Measurements from ENCODE around the gene NR6A1. TPM values are rescaled to one million over a fixed set of nuclear protein-coding genes. Genes with fewer than 3 reads are reported as not detected.

NR6A1 gene
- total and polyA plus RNA-seq, 2 of the 13 experiments (the other 11 are each of a cell fraction or from before 2014, with no cell fraction given), result 28.1 to 31.5 TPM

DNA sequence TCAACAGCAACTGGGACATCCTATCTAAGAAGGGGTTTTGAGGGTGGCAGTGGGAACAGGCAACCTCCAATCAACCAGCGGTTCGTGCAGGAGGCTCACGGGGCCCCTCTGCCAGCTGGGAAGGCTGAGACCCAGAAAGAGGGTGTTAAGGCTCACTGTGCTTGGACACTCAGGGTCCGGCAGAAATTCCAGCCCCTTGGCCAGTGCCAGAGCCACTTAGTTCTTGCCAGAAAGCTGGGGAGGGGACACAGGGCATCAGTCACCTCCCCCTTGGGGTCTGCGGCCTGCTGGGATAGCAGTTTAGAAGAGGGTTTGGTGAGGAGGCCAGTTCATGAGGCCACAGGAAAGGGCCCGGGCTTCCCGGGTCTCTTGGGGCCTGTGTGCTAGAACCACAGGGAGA, 300.4 kb downstream of the NR6A1 start:
- Histone ChIP-seq H3K79me2 (ENCODE audit: insufficient read depth, low read length) (no peaks in the 10 kb centered on the region), H3K27me3 (ENCODE audit: control insufficient read depth in 1 of 2, insufficient read depth in 2 of 2, low read length in 2 of 2) (peaks cover 19 to 85% of the 10 kb centered on the region in 2 experiments), H3K27ac (ENCODE audit: extremely low read length, insufficient read depth, low read length) (no peak overlapping the region), H3K4me3 (replicated peaks in 1 of 3; ENCODE audit: insufficient read depth in 1 of 3, low read depth in 2 of 3, low read length in 3 of 3) (no peak overlapping the region), H3K4me1 (ENCODE audit: insufficient read depth, low read length) (peaks cover 21% of the 10 kb centered on the region), H2AFZ (ENCODE audit: low read length) (no peak overlapping the region), H3K4me2 (ENCODE audit: low read depth, low read length) (no peak overlapping the region), H3K9me3 (ENCODE audit: low read length) (no peaks in the 10 kb centered on the region), H3K9ac (ENCODE audit: insufficient read depth, low read depth, low read length) (no peak overlapping the region), H3K36me3 (replicated peaks in 1 of 2; ENCODE audit: control insufficient read depth in 1 of 2, insufficient read depth in 2 of 2, low read length in 2 of 2) (no peaks in the 10 kb centered on the region), H4K20me1 (ENCODE audit: insufficient read depth, low read length) (no peaks in the 10 kb centered on the region)
- DNase-seq (ENCODE audit: low spot score) (no peak), ATAC-seq (no peak), FAIRE-seq (no peak)
- intact Hi-C loops (cut with micrococcal nuclease; ENCODE audit: unreplicated experiment) (no loop called here), in situ Hi-C loops (cut with HindIII; ENCODE audit: extremely low pct_ligation_motif_present, low pct_unique_long_range_greater_than_20kb) (no loop called here)
- ChIA-PET POLR2A (no interaction called here), CTCF (ENCODE audit: low intra/inter-chr PET ratio, low total read pairs) (no interaction called here)
- no peak for TF ChIP-seq ZNF543 (CRISPR knock-in tag; IDR thresholded peaks at IDR 0.05)
- no peak for TF ChIP-seq ZNF616 (CRISPR knock-in tag; IDR thresholded peaks at IDR 0.05; ENCODE audit: low read depth)
- TF ChIP-seq RFX3 (CRISPR knock-in tag; IDR thresholded peaks at IDR 0.05), result no peak
- TF ChIP-seq ZNF225 (CRISPR knock-in tag; IDR thresholded peaks at IDR 0.05), result no peak
- TF ChIP-seq, protein P1, sequence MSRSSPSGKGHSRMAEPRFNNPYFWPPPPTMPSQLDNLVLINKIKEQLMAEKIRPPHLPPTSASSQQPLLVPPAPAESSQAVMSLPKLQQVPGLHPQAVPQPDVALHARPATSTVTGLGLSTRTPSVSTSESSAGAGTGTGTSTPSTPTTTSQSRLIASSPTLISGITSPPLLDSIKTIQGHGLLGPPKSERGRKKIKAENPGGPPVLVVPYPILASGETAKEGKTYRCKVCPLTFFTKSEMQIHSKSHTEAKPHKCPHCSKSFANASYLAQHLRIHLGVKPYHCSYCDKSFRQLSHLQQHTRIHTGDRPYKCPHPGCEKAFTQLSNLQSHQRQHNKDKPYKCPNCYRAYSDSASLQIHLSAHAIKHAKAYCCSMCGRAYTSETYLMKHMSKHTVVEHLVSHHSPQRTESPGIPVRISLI (CRISPR knock-in tag; IDR thresholded peaks at IDR 0.05; ENCODE audit: borderline replicate concordance), result no peak
- no peak for TF ChIP-seq ZNF552 (CRISPR knock-in tag; IDR thresholded peaks at IDR 0.05; ENCODE audit: borderline replicate concordance)
- no peak for TF ChIP-seq ZNF572 (CRISPR knock-in tag; IDR thresholded peaks at IDR 0.05)
- TF ChIP-seq NCOA1 (CRISPR knock-in tag; IDR thresholded peaks at IDR 0.05), result no peak
- no peak for TF ChIP-seq ZFP36L2 (CRISPR knock-in tag; IDR thresholded peaks at IDR 0.05)
- TF ChIP-seq, protein P2, sequence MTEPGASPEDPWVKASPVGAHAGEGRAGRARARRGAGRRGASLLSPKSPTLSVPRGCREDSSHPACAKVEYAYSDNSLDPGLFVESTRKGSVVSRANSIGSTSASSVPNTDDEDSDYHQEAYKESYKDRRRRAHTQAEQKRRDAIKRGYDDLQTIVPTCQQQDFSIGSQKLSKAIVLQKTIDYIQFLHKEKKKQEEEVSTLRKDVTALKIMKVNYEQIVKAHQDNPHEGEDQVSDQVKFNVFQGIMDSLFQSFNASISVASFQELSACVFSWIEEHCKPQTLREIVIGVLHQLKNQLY (CRISPR knock-in tag; IDR thresholded peaks at IDR 0.05), result no peak
- no peak for TF ChIP-seq MYC (CRISPR knock-in tag; IDR thresholded peaks at IDR 0.05; ENCODE audit: borderline replicate concordance)
- TF ChIP-seq, protein P3, sequence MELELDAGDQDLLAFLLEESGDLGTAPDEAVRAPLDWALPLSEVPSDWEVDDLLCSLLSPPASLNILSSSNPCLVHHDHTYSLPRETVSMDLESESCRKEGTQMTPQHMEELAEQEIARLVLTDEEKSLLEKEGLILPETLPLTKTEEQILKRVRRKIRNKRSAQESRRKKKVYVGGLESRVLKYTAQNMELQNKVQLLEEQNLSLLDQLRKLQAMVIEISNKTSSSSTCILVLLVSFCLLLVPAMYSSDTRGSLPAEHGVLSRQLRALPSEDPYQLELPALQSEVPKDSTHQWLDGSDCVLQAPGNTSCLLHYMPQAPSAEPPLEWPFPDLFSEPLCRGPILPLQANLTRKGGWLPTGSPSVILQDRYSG (CRISPR knock-in tag; IDR thresholded peaks at IDR 0.05), result no peak
- TF ChIP-seq NFE2 (CRISPR knock-in tag; IDR thresholded peaks at IDR 0.05), result no peak
- no peak for TF ChIP-seq ZNF510 (CRISPR knock-in tag; IDR thresholded peaks at IDR 0.05; ENCODE audit: low read depth)
- TF ChIP-seq ZFP37 (CRISPR knock-in tag; IDR thresholded peaks at IDR 0.05; ENCODE audit: borderline replicate concordance), result no peak
- TF ChIP-seq ATAD3A (CRISPR knock-in tag; IDR thresholded peaks at IDR 0.05), result no peak
- TF ChIP-seq, protein P4, sequence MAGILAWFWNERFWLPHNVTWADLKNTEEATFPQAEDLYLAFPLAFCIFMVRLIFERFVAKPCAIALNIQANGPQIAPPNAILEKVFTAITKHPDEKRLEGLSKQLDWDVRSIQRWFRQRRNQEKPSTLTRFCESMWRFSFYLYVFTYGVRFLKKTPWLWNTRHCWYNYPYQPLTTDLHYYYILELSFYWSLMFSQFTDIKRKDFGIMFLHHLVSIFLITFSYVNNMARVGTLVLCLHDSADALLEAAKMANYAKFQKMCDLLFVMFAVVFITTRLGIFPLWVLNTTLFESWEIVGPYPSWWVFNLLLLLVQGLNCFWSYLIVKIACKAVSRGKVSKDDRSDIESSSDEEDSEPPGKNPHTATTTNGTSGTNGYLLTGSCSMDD (CRISPR knock-in tag; IDR thresholded peaks at IDR 0.05), result no peak
- TF ChIP-seq SAFB2 (CRISPR knock-in tag; IDR thresholded peaks at IDR 0.05; ENCODE audit: borderline replicate concordance, low read depth), result no peak
- TF ChIP-seq, protein P5, sequence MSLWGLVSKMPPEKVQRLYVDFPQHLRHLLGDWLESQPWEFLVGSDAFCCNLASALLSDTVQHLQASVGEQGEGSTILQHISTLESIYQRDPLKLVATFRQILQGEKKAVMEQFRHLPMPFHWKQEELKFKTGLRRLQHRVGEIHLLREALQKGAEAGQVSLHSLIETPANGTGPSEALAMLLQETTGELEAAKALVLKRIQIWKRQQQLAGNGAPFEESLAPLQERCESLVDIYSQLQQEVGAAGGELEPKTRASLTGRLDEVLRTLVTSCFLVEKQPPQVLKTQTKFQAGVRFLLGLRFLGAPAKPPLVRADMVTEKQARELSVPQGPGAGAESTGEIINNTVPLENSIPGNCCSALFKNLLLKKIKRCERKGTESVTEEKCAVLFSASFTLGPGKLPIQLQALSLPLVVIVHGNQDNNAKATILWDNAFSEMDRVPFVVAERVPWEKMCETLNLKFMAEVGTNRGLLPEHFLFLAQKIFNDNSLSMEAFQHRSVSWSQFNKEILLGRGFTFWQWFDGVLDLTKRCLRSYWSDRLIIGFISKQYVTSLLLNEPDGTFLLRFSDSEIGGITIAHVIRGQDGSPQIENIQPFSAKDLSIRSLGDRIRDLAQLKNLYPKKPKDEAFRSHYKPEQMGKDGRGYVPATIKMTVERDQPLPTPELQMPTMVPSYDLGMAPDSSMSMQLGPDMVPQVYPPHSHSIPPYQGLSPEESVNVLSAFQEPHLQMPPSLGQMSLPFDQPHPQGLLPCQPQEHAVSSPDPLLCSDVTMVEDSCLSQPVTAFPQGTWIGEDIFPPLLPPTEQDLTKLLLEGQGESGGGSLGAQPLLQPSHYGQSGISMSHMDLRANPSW (CRISPR knock-in tag; IDR thresholded peaks at IDR 0.05; ENCODE audit: borderline replicate concordance), result no peak
- BruUV-seq (replicated peaks), result no TSS peak
- WGBS (ENCODE audit: low lambda C conversion rate), result 31% methylated on average over 4 of the region's 7 CpGs
